Endothelial cell of umbilical vein (primary cell): ENCODE measurements around the gene XXYLT1. TPM values are rescaled to one million over a fixed set of nuclear protein-coding genes. Genes with fewer than 3 reads are reported as not detected.

Source experiments
- BruUV-seq: library from RNA; stranded (reverse); fragments of 400-500 nt; replicated peaks from 2 replicates; lab custom pipeline; 2021; lab: Mats Ljungman, UMichigan
- CTCF ChIA-PET: fragments of 300-600, 350-600 bp; sonication (Branson Sonifier 250); formaldehyde crosslinking; loops from one replicate; lab custom pipeline; 2021; ENCODE audit warnings: antibody characterized with exemption, inconsistent platforms; lab: Charles Lee
- POLR2A ChIA-PET: fragments of 300-600, 350-600 bp; sonication (Branson Sonifier 250); formaldehyde crosslinking; loops from one replicate; lab custom pipeline; 2021; ENCODE audit warnings: antibody characterized with exemption, inconsistent platforms; lab: Charles Lee
- DNase-seq: peaks from one replicate; pipeline ENCODE4 v3.0.0-alpha.2; 2011; ENCODE audit warnings: low read depth, low spot score
- FAIRE-seq: peaks from 2 replicates; lab custom pipeline; 2011; peaks lifted over from hg19 to GRCh38; lab: Jason Lieb, UNC
- H2AFZ ChIP-seq: 2 replicates; pipeline ENCODE4 v1.6.0; 2012; ENCODE audit warnings: low read depth, low read length, control low read depth, inconsistent platforms
- H3K27ac ChIP-seq: 2 replicates; pipeline ENCODE4 v1.5.1; 2011; ENCODE audit warnings: low read depth, mild to moderate bottlenecking, control low read depth, low read length, moderate library complexity; ENCODE audit not compliant: insufficient read depth
- H3K27me3 ChIP-seq, 2 experiments: 2 replicates each; pipeline versions ENCODE4 v1.6.0 to v1.6.1; 2011; ENCODE audit warnings: low read length in 2 of 2, mixed read lengths in 1 of 2; ENCODE audit not compliant: control insufficient read depth in 2 of 2, insufficient read depth in 2 of 2
- H3K36me3 ChIP-seq, 2 experiments: 2 replicates in 1 of 2; 3 replicates in 1 of 2; pipeline ENCODE4 v1.5.1; 2011; ENCODE audit warnings: low read length in 2 of 2, mild to moderate bottlenecking in 1 of 2, moderate library complexity in 1 of 2; ENCODE audit not compliant: control insufficient read depth in 2 of 2, insufficient read depth in 2 of 2; ENCODE audit errors: extremely low read depth in 1 of 2
- H3K4me1 ChIP-seq: 3 replicates; pipeline ENCODE4 v1.5.1; 2011; ENCODE audit warnings: mild to moderate bottlenecking, low read length; ENCODE audit not compliant: control insufficient read depth, insufficient read depth; ENCODE audit errors: extremely low read depth
- H3K4me2 ChIP-seq: 2 replicates; pipeline ENCODE4 v1.6.1; 2011; ENCODE audit warnings: low read length, control low read depth, mixed read lengths; ENCODE audit not compliant: insufficient read depth
- H3K4me3 ChIP-seq, 3 experiments: fragments of 200-600 bp in 1 of 3; sonication (generic), shearing (Covaris generic) in 1 of 3; replicated peaks in 1 of 3; 2 replicates each; pipeline ENCODE4 v1.5.1; 2011 to 2016; ENCODE audit warnings: control low read depth in 3 of 3, low read length in 3 of 3, mild to moderate bottlenecking in 2 of 3, inconsistent platforms in 1 of 3, low read depth in 1 of 3, moderate library complexity in 1 of 3; ENCODE audit not compliant: insufficient read depth in 1 of 3
- H3K79me2 ChIP-seq: 2 replicates; pipeline ENCODE4 v1.6.0; 2012; ENCODE audit warnings: low read length, inconsistent platforms; ENCODE audit not compliant: control insufficient read depth, insufficient read depth
- H3K9ac ChIP-seq: replicated peaks from 2 replicates; pipeline ENCODE3; 2011; ENCODE audit warnings: low read length, control low read depth; ENCODE audit not compliant: insufficient read depth; ENCODE audit errors: extremely low read depth
- H3K9me1 ChIP-seq: replicated peaks from 3 replicates; pipeline ENCODE4 v1.6.0; 2011; ENCODE audit warnings: mild to moderate bottlenecking, low read length; ENCODE audit not compliant: control insufficient read depth, insufficient read depth; ENCODE audit errors: extremely low read depth
- H3K9me3 ChIP-seq: replicated peaks from 2 replicates; pipeline ENCODE4 v1.5.1; 2012; ENCODE audit warnings: low read length, inconsistent platforms; ENCODE audit not compliant: control insufficient read depth, insufficient read depth
- H4K20me1 ChIP-seq: replicated peaks from 2 replicates; pipeline ENCODE3; 2011; ENCODE audit warnings: mild to moderate bottlenecking, low read length; ENCODE audit not compliant: control insufficient read depth, insufficient read depth; ENCODE audit errors: extremely low read depth
- CTCF ChIP-seq, 2 donors: IDR thresholded peaks; 1 replicate in 1 of 2; 2 replicates in 1 of 2; pipeline ENCODE4 v1.5.1; 2011; ENCODE audit warnings: low read length in 2 of 2, mild to moderate bottlenecking in 2 of 2, moderate library complexity in 2 of 2, control low read depth in 1 of 2, inconsistent platforms in 1 of 2, low read depth in 1 of 2; ENCODE audit not compliant: insufficient read depth in 1 of 2; ENCODE audit errors: extremely low read depth in 1 of 2
- EZH2 ChIP-seq: IDR thresholded peaks from 2 replicates; pipeline ENCODE4 v1.6.1; 2012; ENCODE audit warnings: borderline replicate concordance, low read depth, mild to moderate bottlenecking, moderate library complexity, low read length, inconsistent platforms; ENCODE audit not compliant: severe bottlenecking
- FOS ChIP-seq: IDR thresholded peaks from 2 replicates; pipeline ENCODE4 v1.6.1; 2011; ENCODE audit warnings: mild to moderate bottlenecking, low read length, moderate library complexity, borderline replicate concordance; ENCODE audit not compliant: insufficient read depth
- GATA2 ChIP-seq: IDR thresholded peaks from 2 replicates; pipeline ENCODE4 v1.7.0; 2011; ENCODE audit warnings: low read depth, mild to moderate bottlenecking, moderate library complexity, mixed read lengths, low read length; ENCODE audit not compliant: insufficient read length, insufficient read depth
- POLR2A ChIP-seq: IDR thresholded peaks from 2 replicates; pipeline ENCODE4 v1.6.1; 2012; ENCODE audit warnings: low read depth, mild to moderate bottlenecking, control low read depth, low read length
- POLR2AphosphoS5 ChIP-seq: IDR thresholded peaks from 2 replicates; pipeline ENCODE4 v1.6.1; 2012; ENCODE audit warnings: low read depth, mild to moderate bottlenecking, control low read depth, low read length, moderate library complexity; ENCODE audit not compliant: insufficient read depth
- dilution Hi-C: fragments of 300-500 bp; cut with MboI; formaldehyde crosslinking; loops from one replicate; pipeline ENCODE4 v1.15.0; 2019; ENCODE audit warnings: low sequenced_read_pairs; ENCODE audit not compliant: extremely low pct_ligation_motif_present
- intact Hi-C: fragments of 100-400 bp; cut with micrococcal nuclease; formaldehyde crosslinking; loops from one replicate; pipeline ENCODE4 v1.10.0; 2022
- polyA plus RNA-seq, 4 experiments: library from polyadenylated mRNA; depleted of rRNA in 3 of 4; stranded (reverse) in 3 of 4; unstranded in 1 of 4; fragments of >200 nt; gene quantifications; 2 replicates each; pipeline versions ENCODE4 v1.2.1 to v1.2.3, GENCODE V29; 2011 to 2012; ENCODE audit warnings: missing spikeins in 1 of 4
- total RNA-seq: library from RNA; stranded (reverse); gene quantifications from 2 replicates; pipeline ENCODE4 v1.2.3, GENCODE V29; 2021

XXYLT1 gene
- total and polyA plus RNA-seq, 2 donors (not counting 3 experiments of a cell fraction or from before 2014, with no cell fraction given), result 54.4 to 78.1 TPM

- BruUV-seq, result no TSS peak
- H3K79me2 ChIP-seq, result no peaks in the 10 kb centered on the region
- TF ChIP-seq FOS, result no peak
- TF ChIP-seq POLR2AphosphoS5, result no peak
- no peak for TF ChIP-seq POLR2A
- no peak for TF ChIP-seq CTCF (IDR thresholded peaks at IDR 0.05; ENCODE audit: extremely low read depth in 1 of 2, insufficient read depth in 1 of 2, low read depth in 1 of 2, low read length in 2 of 2)
- no peak for TF ChIP-seq GATA2
- TF ChIP-seq EZH2, result no peak
- no peaks in the 10 kb centered on the region for H3K27me3 ChIP-seq
- no peak overlapping the region for H3K9ac ChIP-seq
- POLR2A ChIA-PET, result no interaction called here
- no peak overlapping the region for H3K4me3 ChIP-seq
- H3K36me3 ChIP-seq, result peaks cover 0 to 8% of the 10 kb centered on the region in 2 experiments
- no peak for DNase-seq
- no peak overlapping the region for H2AFZ ChIP-seq
- CTCF ChIA-PET, result interaction anchor here (2.0 kb wide), 1 partner anchor 428 kb away, joined by 6 read pairs; no protein-coding TSS in a partner anchor
- H3K9me1 ChIP-seq, result no peaks in the 10 kb centered on the region
- H3K4me2 ChIP-seq, result no peak overlapping the region
- no peaks in the 10 kb centered on the region for H4K20me1 ChIP-seq
- H3K9me3 ChIP-seq, result no peaks in the 10 kb centered on the region
- intact Hi-C loops (no loop called here), dilution Hi-C loops (loop anchor here (25.0 kb wide), 1 partner anchor 423 kb away; the partner anchor contains the start of gene FAM43A)
- no peak overlapping the region for H3K27ac ChIP-seq
- no peak for FAIRE-seq
- H3K4me1 ChIP-seq, result peaks cover 8% of the 10 kb centered on the region
Observed at GRCh38 chr3:195110647-195111318, 160.2 kb downstream of the XXYLT1 start.
